Left lung (tissue), 10 donors: ENCODE results near the gene TRPM8. TPM values are rescaled to one million over a fixed set of nuclear protein-coding genes. Genes with fewer than 3 reads are reported as not detected.
"Not testable (repeated sequence)": the region's sequence is repeated elsewhere in the genome, so short reads cannot be mapped to it uniquely, and the experiment has no call there.

Source experiments
- ATAC-seq: fragments of 200-7000 bp; cut with Tn5 transposase; one replicate; pipeline ENCODE4 v1.9.1; 2020; ENCODE audit warnings: moderate library complexity
- DNase-seq, 4 donors: peaks; one replicate each; pipeline ENCODE4 v3.0.0-alpha.2; 2013 to 2020
- H3K27ac ChIP-seq, 2 donors: fragments of 200-600 bp; sonication (generic) in 1 of 2; one replicate each; pipeline versions ENCODE4 v1.5.0 to v1.8.0; 2020 to 2021
- H3K27me3 ChIP-seq, 2 donors: fragments of 200-600 bp; sonication (generic) in 1 of 2; one replicate each; pipeline versions ENCODE4 v1.5.0 to v1.8.0; 2020 to 2021
- H3K36me3 ChIP-seq, 2 donors: fragments of 200-600 bp; sonication (generic) in 1 of 2; one replicate each; pipeline versions ENCODE4 v1.5.0 to v1.8.0; 2020 to 2021
- H3K4me1 ChIP-seq, 2 donors: fragments of 200-600 bp; one replicate each; pipeline ENCODE4 v1.8.0; 2021
- H3K4me3 ChIP-seq, 2 donors: fragments of 200-600 bp; sonication (generic) in 1 of 2; one replicate each; pipeline versions ENCODE4 v1.5.0 to v1.8.0; 2020 to 2021; ENCODE audit warnings: mild to moderate bottlenecking in 1 of 2
- H3K9me3 ChIP-seq, 2 donors: fragments of 200-600 bp; sonication (generic) in 1 of 2; one replicate each; pipeline versions ENCODE4 v1.5.0 to v1.8.0; 2020 to 2021
- intact Hi-C, 2 donors: fragments of 100-400 bp; cut with DNase I; formaldehyde crosslinking; loops; one replicate each; pipeline versions ENCODE4 v1.11.2 to v1.14.2; 2022
- polyA plus RNA-seq, 6 donors: library from polyadenylated mRNA; unstranded; fragments of 120-200 nt; gene quantifications; one replicate each; pipeline ENCODE4 v1.2.1, GENCODE V29; 2013; ENCODE audit not compliant: insufficient read length in 6 of 6
- total RNA-seq, 2 donors: library from RNA; stranded (reverse); fragmentation: NEBNext Ultra II Directional; extraction: Animal tissue kit (Norgen Biotek cat#: 25700); gene quantifications; one replicate each; pipeline ENCODE4 v1.2.1, GENCODE V29; 2021
- TF ChIP-seq, protein P1 (sequence below), 2 donors: fragments of 200-600 bp; sonication (generic) in 1 of 2; IDR thresholded peaks; one replicate each; pipeline versions ENCODE4 v1.5.0 to v1.8.0; 2021; ENCODE audit warnings: antibody characterized with exemption in 2 of 2
- donor health status: DM: no; HTN: yes; CAD: no.
- donor health status: DM: no; HTN: no; CAD: no.

The TRPM8 gene
- total and polyA plus RNA-seq, 8 donors: 0.14 to 0.40 (median 0.16) TPM; not detected in 3

- Histone ChIP-seq H3K27ac (no peak overlapping the region), H3K4me1 (no peaks in the 10 kb centered on the region), H3K9me3 (no peaks in the 10 kb centered on the region), H3K4me3 (no peak overlapping the region), H3K27me3 (peaks cover 0 to 5% of the 10 kb centered on the region in 2 donors), H3K36me3 (no peaks in the 10 kb centered on the region)
- TF ChIP-seq, protein P1, sequence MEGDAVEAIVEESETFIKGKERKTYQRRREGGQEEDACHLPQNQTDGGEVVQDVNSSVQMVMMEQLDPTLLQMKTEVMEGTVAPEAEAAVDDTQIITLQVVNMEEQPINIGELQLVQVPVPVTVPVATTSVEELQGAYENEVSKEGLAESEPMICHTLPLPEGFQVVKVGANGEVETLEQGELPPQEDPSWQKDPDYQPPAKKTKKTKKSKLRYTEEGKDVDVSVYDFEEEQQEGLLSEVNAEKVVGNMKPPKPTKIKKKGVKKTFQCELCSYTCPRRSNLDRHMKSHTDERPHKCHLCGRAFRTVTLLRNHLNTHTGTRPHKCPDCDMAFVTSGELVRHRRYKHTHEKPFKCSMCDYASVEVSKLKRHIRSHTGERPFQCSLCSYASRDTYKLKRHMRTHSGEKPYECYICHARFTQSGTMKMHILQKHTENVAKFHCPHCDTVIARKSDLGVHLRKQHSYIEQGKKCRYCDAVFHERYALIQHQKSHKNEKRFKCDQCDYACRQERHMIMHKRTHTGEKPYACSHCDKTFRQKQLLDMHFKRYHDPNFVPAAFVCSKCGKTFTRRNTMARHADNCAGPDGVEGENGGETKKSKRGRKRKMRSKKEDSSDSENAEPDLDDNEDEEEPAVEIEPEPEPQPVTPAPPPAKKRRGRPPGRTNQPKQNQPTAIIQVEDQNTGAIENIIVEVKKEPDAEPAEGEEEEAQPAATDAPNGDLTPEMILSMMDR (IDR thresholded peaks at IDR 0.05): no peak
- ATAC-seq: no peak
- intact Hi-C loops: no loop called here
- DNase-seq: no peak
These were observed 36.1 kb downstream of the TRPM8 start for GRCh38 chr2:233953087-233953801.

GRCh38 chr2:233960203-233960602, 43.0 kb downstream of the TRPM8 start:
- no peaks in the 10 kb centered on the region for H3K9me3 ChIP-seq
- H3K4me3 ChIP-seq: no peak overlapping the region
- no peak for ATAC-seq
- H3K36me3 ChIP-seq: no peaks in the 10 kb centered on the region
- no peaks in the 10 kb centered on the region for H3K4me1 ChIP-seq
- TF ChIP-seq, protein P1 (IDR thresholded peaks at IDR 0.05): no peak
- H3K27ac ChIP-seq: no peak overlapping the region
- intact Hi-C loops: no loop called here
- DNase-seq: no peak
- H3K27me3 ChIP-seq: peaks cover 0 to 6% of the 10 kb centered on the region in 2 donors

- ATAC-seq (no peak), DNase-seq (no peak)
- Histone ChIP-seq H3K27me3 (peaks cover 0 to 6% of the 10 kb centered on the region in 2 donors), H3K4me3 (no peak overlapping the region), H3K9me3 (no peaks in the 10 kb centered on the region), H3K27ac (no peak overlapping the region), H3K4me1 (no peaks in the 10 kb centered on the region), H3K36me3 (no peaks in the 10 kb centered on the region)
- intact Hi-C loops: no loop called here
- TF ChIP-seq, protein P1 (IDR thresholded peaks at IDR 0.05): no peak
These were observed 44.7 kb downstream of the TRPM8 start for GRCh38 chr2:233961905-233962304.

- TF ChIP-seq, protein P1 (IDR thresholded peaks at IDR 0.05): no peak
- ATAC-seq (no peak), DNase-seq (no peak)
- no peak overlapping the region for H3K4me3 ChIP-seq
- peaks cover 0 to 6% of the 10 kb centered on the region in 2 donors for H3K27me3 ChIP-seq
- no peaks in the 10 kb centered on the region for H3K4me1 ChIP-seq
- no peaks in the 10 kb centered on the region for H3K9me3 ChIP-seq
- no peak overlapping the region for H3K27ac ChIP-seq
- intact Hi-C loops: no loop called here
- no peaks in the 10 kb centered on the region for H3K36me3 ChIP-seq
These were observed 47.4 kb downstream of the TRPM8 start for GRCh38 chr2:233964581-233964980.

DNA sequence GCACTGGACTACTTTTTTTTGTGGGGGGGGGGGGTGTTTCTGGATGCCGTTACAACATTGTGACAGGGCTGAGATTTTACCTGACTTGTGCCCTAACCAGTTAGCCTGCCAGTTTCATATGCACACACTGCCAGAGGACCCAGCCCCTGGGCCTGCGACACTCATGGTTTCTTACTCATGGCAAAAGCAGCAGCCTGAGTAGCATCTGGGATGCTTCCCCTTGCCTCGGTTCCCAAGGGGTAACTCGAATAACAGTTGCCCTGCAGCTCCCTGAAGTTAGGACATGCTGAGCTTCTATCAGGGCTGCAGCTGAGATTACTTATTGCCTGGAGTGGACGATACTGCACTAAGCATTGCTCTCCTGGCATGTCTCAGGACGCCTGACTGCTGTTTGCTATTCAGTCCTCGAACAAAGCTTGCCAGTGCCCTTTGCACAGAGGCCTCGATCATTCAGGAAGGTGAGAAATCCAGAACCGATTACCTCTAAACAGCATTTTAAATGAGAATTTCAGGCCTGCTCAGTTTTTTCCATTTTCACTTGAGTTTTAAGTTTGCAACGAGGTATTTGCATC, 47.9 kb downstream of the TRPM8 start:
- no peaks in the 10 kb centered on the region for H3K4me1 ChIP-seq
- intact Hi-C loops: no loop called here
- H3K9me3 ChIP-seq: no peaks in the 10 kb centered on the region
- H3K4me3 ChIP-seq: no peak overlapping the region
- peaks cover 0 to 6% of the 10 kb centered on the region in 2 donors for H3K27me3 ChIP-seq
- TF ChIP-seq, protein P1 (IDR thresholded peaks at IDR 0.05): no peak
- ATAC-seq (no peak), DNase-seq (no peak)
- no peaks in the 10 kb centered on the region for H3K36me3 ChIP-seq
- H3K27ac ChIP-seq: no peak overlapping the region

DNA sequence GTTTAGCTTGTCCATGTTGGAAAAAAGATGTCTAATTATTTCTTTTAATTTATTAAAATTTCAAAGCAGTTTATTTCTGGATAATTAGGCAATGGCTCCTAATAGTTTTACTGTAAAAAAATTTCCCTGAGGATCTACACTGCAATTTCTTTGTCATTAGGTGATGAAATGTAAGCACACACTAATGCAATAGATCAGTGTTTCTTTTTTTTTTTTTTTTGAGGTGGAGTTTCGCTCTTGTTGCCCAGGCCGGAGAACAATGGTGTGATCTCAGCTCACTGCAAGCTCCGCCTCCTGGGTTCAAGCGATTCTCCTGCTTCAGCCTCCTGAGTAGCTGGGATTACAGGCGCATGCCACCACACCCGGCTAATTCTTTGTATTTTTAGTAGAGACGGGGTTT, 48.5 kb downstream of the TRPM8 start:
- H3K4me1 ChIP-seq, H3K27me3 ChIP-seq, H3K27ac ChIP-seq, H3K36me3 ChIP-seq, H3K4me3 ChIP-seq, intact Hi-C loops, H3K9me3 ChIP-seq, DNase-seq, ATAC-seq: not testable (repeated sequence)
